ENCODE results near the gene PFKL.

The PFKL gene

GRCh38 chr21:44372616-44373015 lies 72.8 kb downstream of the PFKL start:
- H3K36me3 ChIP-seq (ENCODE audit: control insufficient read depth, insufficient read depth, low read length) = no peaks in the 10 kb centered on the region
- peaks cover 3% of the 10 kb centered on the region; the same call in 1 of the 2 replicates for H3K4me1 ChIP-seq (ENCODE audit: control insufficient read depth, insufficient read depth, low read length)
- no peak overlapping the region for H3K4me3 ChIP-seq (ENCODE audit: low read depth, low read length)
- H3K27me3 ChIP-seq (ENCODE audit: control insufficient read depth, insufficient read depth, low read length) = peaks cover 10% of the 10 kb centered on the region
- H3K9me3 ChIP-seq (ENCODE audit: control insufficient read depth, insufficient read depth, low read length) = peaks cover 6% of the 10 kb centered on the region; the same call in 1 of the 2 replicates
- H3K27ac ChIP-seq (ENCODE audit: low read depth, low read length) = no peak overlapping the region
- H3K9ac ChIP-seq (ENCODE audit: low read depth, low read length) = no peak overlapping the region

- no peaks in the 10 kb centered on the region for H3K36me3 ChIP-seq (ENCODE audit: control insufficient read depth, insufficient read depth, low read length)
- H3K4me3 ChIP-seq (ENCODE audit: low read depth, low read length) = no peak overlapping the region
- H3K27ac ChIP-seq (ENCODE audit: low read depth, low read length) = no peak overlapping the region
- no peak overlapping the region for H3K9ac ChIP-seq (ENCODE audit: low read depth, low read length)
- H3K9me3 ChIP-seq (ENCODE audit: control insufficient read depth, insufficient read depth, low read length) = peaks cover 6% of the 10 kb centered on the region; the same call in 1 of the 2 replicates
- peaks cover 3% of the 10 kb centered on the region; the same call in 1 of the 2 replicates for H3K4me1 ChIP-seq (ENCODE audit: control insufficient read depth, insufficient read depth, low read length)
- peaks cover 10% of the 10 kb centered on the region for H3K27me3 ChIP-seq (ENCODE audit: control insufficient read depth, insufficient read depth, low read length)
Observed at GRCh38 chr21:44374601-44375280, 74.9 kb downstream of the PFKL start.

- Histone ChIP-seq H3K9ac (ENCODE audit: low read depth, low read length) (no peak overlapping the region), H3K36me3 (ENCODE audit: control insufficient read depth, insufficient read depth, low read length) (no peaks in the 10 kb centered on the region), H3K27ac (ENCODE audit: low read depth, low read length) (no peak overlapping the region), H3K4me1 (ENCODE audit: control insufficient read depth, insufficient read depth, low read length) (peaks cover 1% of the 10 kb centered on the region; the same call in 1 of the 2 replicates), H3K9me3 (ENCODE audit: control insufficient read depth, insufficient read depth, low read length) (peaks cover 6% of the 10 kb centered on the region; the same call in 1 of the 2 replicates), H3K4me3 (ENCODE audit: low read depth, low read length) (no peak overlapping the region), H3K27me3 (ENCODE audit: control insufficient read depth, insufficient read depth, low read length) (peaks cover 8% of the 10 kb centered on the region)
Observed at GRCh38 chr21:44375281-44375651, 75.4 kb downstream of the PFKL start.

GRCh38 chr21:44375761-44376241 lies 75.9 kb downstream of the PFKL start:
- H3K27ac ChIP-seq (ENCODE audit: low read depth, low read length) = no peak overlapping the region
- peaks cover 2% of the 10 kb centered on the region; the same call in 1 of the 2 replicates for H3K27me3 ChIP-seq (ENCODE audit: control insufficient read depth, insufficient read depth, low read length)
- no peak overlapping the region for H3K9ac ChIP-seq (ENCODE audit: low read depth, low read length)
- H3K36me3 ChIP-seq (ENCODE audit: control insufficient read depth, insufficient read depth, low read length) = no peaks in the 10 kb centered on the region
- peaks cover 6% of the 10 kb centered on the region; the same call in 1 of the 2 replicates for H3K9me3 ChIP-seq (ENCODE audit: control insufficient read depth, insufficient read depth, low read length)
- no peaks in the 10 kb centered on the region for H3K4me1 ChIP-seq (ENCODE audit: control insufficient read depth, insufficient read depth, low read length)
- H3K4me3 ChIP-seq (ENCODE audit: low read depth, low read length) = no peak overlapping the region

GRCh38 chr21:44376606-44377005 lies 76.8 kb downstream of the PFKL start:
- no peak overlapping the region for H3K9ac ChIP-seq (ENCODE audit: low read depth, low read length)
- no peaks in the 10 kb centered on the region for H3K36me3 ChIP-seq (ENCODE audit: control insufficient read depth, insufficient read depth, low read length)
- H3K27me3 ChIP-seq (ENCODE audit: control insufficient read depth, insufficient read depth, low read length) = no peaks in the 10 kb centered on the region
- H3K27ac ChIP-seq (ENCODE audit: low read depth, low read length) = no peak overlapping the region
- peaks cover 6% of the 10 kb centered on the region; the same call in 1 of the 2 replicates for H3K9me3 ChIP-seq (ENCODE audit: control insufficient read depth, insufficient read depth, low read length)
- no peaks in the 10 kb centered on the region for H3K4me1 ChIP-seq (ENCODE audit: control insufficient read depth, insufficient read depth, low read length)
- no peak overlapping the region for H3K4me3 ChIP-seq (ENCODE audit: low read depth, low read length)

Measured in HUES48 (cell line).